ENCODE data around the gene SLC39A9. TPM values are rescaled to one million over a fixed set of nuclear protein-coding genes. Genes with fewer than 3 reads are reported as not detected.

The SLC39A9 gene
- total RNA-seq, 1 donor from 2014 or later = 61.2 TPM

DNA sequence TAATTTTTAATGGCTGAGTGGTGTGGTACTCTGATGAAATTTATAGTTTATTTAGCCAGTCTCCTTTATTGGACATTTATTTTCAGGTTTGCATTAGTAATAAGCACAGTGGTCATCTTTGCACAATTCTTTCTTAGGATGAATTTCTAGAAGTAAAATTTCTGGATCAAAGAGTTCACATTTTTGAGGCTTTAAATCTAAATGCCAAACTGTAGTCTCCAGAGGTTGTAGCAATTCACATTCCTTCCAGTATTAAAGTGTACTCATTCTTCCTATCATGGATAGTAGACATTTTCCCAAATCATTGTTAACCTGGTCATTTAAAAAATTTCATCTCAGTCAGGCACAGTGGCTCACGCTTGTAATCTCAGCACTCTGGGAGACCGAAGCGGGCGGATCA lies 24.8 kb downstream of the SLC39A9 start:
- H3K27me3 Mint-ChIP-seq (ENCODE audit: insufficient read depth, low read depth) = no peaks in the 10 kb centered on the region
- Histone ChIP-seq H4K20me1 (ENCODE audit: low read depth) (no peaks in the 10 kb centered on the region), H3K4me3 (no peak overlapping the region), H3K79me2 (ENCODE audit: low read depth) (peaks cover 32% of the 10 kb centered on the region), H3K36me3 (no peaks in the 10 kb centered on the region), H3K4me2 (no peak overlapping the region), H3K27me3 (no peaks in the 10 kb centered on the region), H3K27ac (no peak overlapping the region), H3K9me3 (ENCODE audit: low read depth) (no peaks in the 10 kb centered on the region), H3K9ac (no peak overlapping the region), H3F3A (ENCODE audit: low read depth) (no peaks in the 10 kb centered on the region), H3K4me1 (no peaks in the 10 kb centered on the region), H2AFZ (replicated peaks) (no peak overlapping the region)
- no peak overlapping the region for H3K27ac Mint-ChIP-seq
- H3K4me3 Mint-ChIP-seq = no peak overlapping the region
- H3K36me3 Mint-ChIP-seq = peaks cover 27% of the 10 kb centered on the region
- DNase-seq (ENCODE audit: low spot score) = no peak
- TF ChIP-seq EZH2 (IDR thresholded peaks at IDR 0.05) (no peak), EZH2phosphoT487 (IDR thresholded peaks at IDR 0.05) (no peak)
- TF ChIP-seq, protein P1, sequence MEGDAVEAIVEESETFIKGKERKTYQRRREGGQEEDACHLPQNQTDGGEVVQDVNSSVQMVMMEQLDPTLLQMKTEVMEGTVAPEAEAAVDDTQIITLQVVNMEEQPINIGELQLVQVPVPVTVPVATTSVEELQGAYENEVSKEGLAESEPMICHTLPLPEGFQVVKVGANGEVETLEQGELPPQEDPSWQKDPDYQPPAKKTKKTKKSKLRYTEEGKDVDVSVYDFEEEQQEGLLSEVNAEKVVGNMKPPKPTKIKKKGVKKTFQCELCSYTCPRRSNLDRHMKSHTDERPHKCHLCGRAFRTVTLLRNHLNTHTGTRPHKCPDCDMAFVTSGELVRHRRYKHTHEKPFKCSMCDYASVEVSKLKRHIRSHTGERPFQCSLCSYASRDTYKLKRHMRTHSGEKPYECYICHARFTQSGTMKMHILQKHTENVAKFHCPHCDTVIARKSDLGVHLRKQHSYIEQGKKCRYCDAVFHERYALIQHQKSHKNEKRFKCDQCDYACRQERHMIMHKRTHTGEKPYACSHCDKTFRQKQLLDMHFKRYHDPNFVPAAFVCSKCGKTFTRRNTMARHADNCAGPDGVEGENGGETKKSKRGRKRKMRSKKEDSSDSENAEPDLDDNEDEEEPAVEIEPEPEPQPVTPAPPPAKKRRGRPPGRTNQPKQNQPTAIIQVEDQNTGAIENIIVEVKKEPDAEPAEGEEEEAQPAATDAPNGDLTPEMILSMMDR (IDR thresholded peaks at IDR 0.05) = no peak
- no peaks in the 10 kb centered on the region for H3K4me1 Mint-ChIP-seq
- H3K9me3 Mint-ChIP-seq = peaks cover 27% of the 10 kb centered on the region

GRCh38 chr14:69424149-69424923 lies 25.8 kb downstream of the SLC39A9 start:
- no peaks in the 10 kb centered on the region for H3K4me1 Mint-ChIP-seq
- no peaks in the 10 kb centered on the region for H3K9me3 ChIP-seq (ENCODE audit: low read depth)
- peaks cover 27% of the 10 kb centered on the region for H3K36me3 Mint-ChIP-seq
- no peaks in the 10 kb centered on the region for H3K27me3 ChIP-seq
- H3K4me3 ChIP-seq = no peak overlapping the region
- no peak overlapping the region for H3K27ac ChIP-seq
- H2AFZ ChIP-seq (replicated peaks) = no peak overlapping the region
- no peak for TF ChIP-seq EZH2phosphoT487 (IDR thresholded peaks at IDR 0.05)
- no peak for TF ChIP-seq EZH2 (IDR thresholded peaks at IDR 0.05)
- TF ChIP-seq, protein P1 (IDR thresholded peaks at IDR 0.05) = no peak
- DNase-seq (ENCODE audit: low spot score) = no peak
- no peaks in the 10 kb centered on the region for H3F3A ChIP-seq (ENCODE audit: low read depth)
- H4K20me1 ChIP-seq (ENCODE audit: low read depth) = no peaks in the 10 kb centered on the region
- H3K27ac Mint-ChIP-seq = no peak overlapping the region
- H3K36me3 ChIP-seq = no peaks in the 10 kb centered on the region
- H3K4me2 ChIP-seq = no peak overlapping the region
- peaks cover 18% of the 10 kb centered on the region for H3K9me3 Mint-ChIP-seq
- no peak overlapping the region for H3K9ac ChIP-seq
- H3K79me2 ChIP-seq (ENCODE audit: low read depth) = peaks cover 27% of the 10 kb centered on the region
- H3K27me3 Mint-ChIP-seq (ENCODE audit: insufficient read depth, low read depth) = no peaks in the 10 kb centered on the region
- H3K4me1 ChIP-seq = no peaks in the 10 kb centered on the region
- no peak overlapping the region for H3K4me3 Mint-ChIP-seq

DNA sequence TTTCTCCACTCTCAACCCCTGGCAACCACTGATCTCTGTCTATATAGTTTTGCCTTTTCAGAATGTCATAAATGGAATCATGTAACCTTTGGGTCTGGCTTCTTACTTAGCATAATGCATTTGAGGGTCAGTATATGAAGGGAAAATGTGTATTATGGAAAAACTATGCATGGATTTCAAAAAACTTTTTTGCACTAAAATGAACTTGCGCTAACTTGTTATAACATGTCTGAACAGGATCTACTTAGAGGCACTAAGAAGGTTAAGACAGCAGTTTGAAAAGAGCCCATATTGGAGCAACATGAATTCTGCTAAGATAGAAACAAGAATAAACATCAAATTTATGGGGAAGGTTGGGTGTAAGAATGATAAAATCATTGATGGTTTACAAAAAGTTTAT lies 29.1 kb downstream of the SLC39A9 start:
- H4K20me1 ChIP-seq (ENCODE audit: low read depth) = no peaks in the 10 kb centered on the region
- TF ChIP-seq EZH2phosphoT487 (IDR thresholded peaks at IDR 0.05) = no peak
- TF ChIP-seq, protein P1 (IDR thresholded peaks at IDR 0.05) = no peak
- no peak overlapping the region for H2AFZ ChIP-seq (replicated peaks)
- H3K4me1 Mint-ChIP-seq = no peaks in the 10 kb centered on the region
- H3F3A ChIP-seq (ENCODE audit: low read depth) = no peaks in the 10 kb centered on the region
- H3K9me3 ChIP-seq (ENCODE audit: low read depth) = no peaks in the 10 kb centered on the region
- H3K9ac ChIP-seq = no peak overlapping the region
- no peaks in the 10 kb centered on the region for H3K36me3 ChIP-seq
- H3K36me3 Mint-ChIP-seq = peaks cover 37% of the 10 kb centered on the region
- H3K4me1 ChIP-seq = no peaks in the 10 kb centered on the region
- no peak overlapping the region for H3K4me2 ChIP-seq
- H3K27ac Mint-ChIP-seq = no peak overlapping the region
- no peaks in the 10 kb centered on the region for H3K27me3 Mint-ChIP-seq (ENCODE audit: insufficient read depth, low read depth)
- H3K9me3 Mint-ChIP-seq = peaks cover 4% of the 10 kb centered on the region
- H3K79me2 ChIP-seq (ENCODE audit: low read depth) = peaks cover 7% of the 10 kb centered on the region
- no peak overlapping the region for H3K4me3 Mint-ChIP-seq
- no peak overlapping the region for H3K27ac ChIP-seq
- H3K4me3 ChIP-seq = no peak overlapping the region
- H3K27me3 ChIP-seq = no peaks in the 10 kb centered on the region
- no peak for DNase-seq (ENCODE audit: low spot score)

All from neural progenitor cell (in vitro differentiated cells).